GM12891 (cell line): ENCODE results near the gene TCF7L1.

Source experiments
- PAX5 ChIP-seq: IDR thresholded peaks from 2 replicates; pipeline ENCODE4 v1.6.1; 2011; ENCODE audit warnings: low read length, moderate library complexity, mild to moderate bottlenecking; ENCODE audit not compliant: insufficient read depth, severe bottlenecking
- POLR2A ChIP-seq: IDR thresholded peaks from 2 replicates; pipeline ENCODE4 v1.6.1; 2011; ENCODE audit warnings: low read depth, low read length, control low read depth
- POLR2AphosphoS5 ChIP-seq: IDR thresholded peaks from 2 replicates; pipeline ENCODE4 v1.6.1; 2011; ENCODE audit warnings: low read depth, low read length, control low read depth
- TAF1 ChIP-seq: IDR thresholded peaks from 2 replicates; pipeline ENCODE4 v1.6.1; 2011; ENCODE audit warnings: low read depth, low read length, control low read depth

DNA sequence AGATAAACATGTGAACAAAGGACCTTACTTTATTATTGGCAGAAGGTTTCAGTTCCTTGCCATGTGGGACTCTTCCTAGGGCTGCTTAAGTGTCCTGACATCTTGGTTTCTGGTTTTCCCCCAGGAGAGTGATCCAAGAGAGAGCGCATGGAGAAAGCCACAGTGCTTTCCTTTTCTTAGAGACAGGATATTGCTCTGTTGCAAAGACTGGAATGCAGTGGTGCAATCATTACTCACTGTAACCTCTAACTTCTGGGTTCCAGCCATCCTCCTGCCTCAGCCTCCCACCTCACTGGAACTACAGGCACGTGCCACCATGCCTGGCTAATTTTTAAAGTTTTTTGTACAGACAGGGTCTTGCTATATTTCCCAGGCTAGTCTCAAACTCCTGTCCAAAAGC is 38.1 kb upstream of the TCF7L1 start:
- TF ChIP-seq POLR2A (no peak), POLR2AphosphoS5 (no peak), TAF1 (no peak), PAX5 (no peak)
